PC-3 (cell line): Measurements from ENCODE around the gene FAM124A.

Experiments
- CTCF ChIP-seq: fragments of 300-600 bp; sonication (generic); conservative IDR thresholded peaks from 2 replicates; pipeline ENCODE4 v1.5.1; 2017; ENCODE audit warnings: antibody characterized with exemption, low read depth, mild to moderate bottlenecking, low read length
- EZH2 ChIP-seq: fragments of 300-600 bp; sonication (generic); IDR thresholded peaks from one replicate; pipeline ENCODE4 v1.6.1; 2017; ENCODE audit warnings: antibody characterized with exemption, mild to moderate bottlenecking, low read length; ENCODE audit not compliant: unreplicated experiment
- EZH2phosphoT487 ChIP-seq: fragments of 300-600 bp; sonication (generic); IDR thresholded peaks from 2 replicates; pipeline ENCODE4 v1.6.1; 2018; ENCODE audit warnings: mild to moderate bottlenecking, antibody characterized with exemption, low read length, borderline replicate concordance

- TF ChIP-seq CTCF = no peak
- no peak for TF ChIP-seq EZH2phosphoT487
- TF ChIP-seq EZH2 = no peak
Measured at GRCh38 chr13:51284339-51284738, 62.1 kb downstream of the FAM124A start.
